T-helper 1 cell treated with Interleukin-12 subunit alpha and Interleukin-12 subunit beta and Interleukin-4 antibody, amounts not matched to agents 30 ng/mL and 1 ng/mL, for 36 hours (primary cell): ENCODE data around the gene CFLAR. TPM values are rescaled to one million over a fixed set of nuclear protein-coding genes. Genes with fewer than 3 reads are reported as not detected.
"Not testable (repeated sequence)": the region's sequence is repeated elsewhere in the genome, so short reads cannot be mapped to it uniquely, and the experiment has no call there.

Source experiments
- intact Hi-C: fragments of 100-400 bp; cut with micrococcal nuclease; formaldehyde crosslinking; loops from one replicate; pipeline ENCODE4 v1.15.1; 2024
- total RNA-seq: library from RNA; stranded (reverse); gene quantifications from 2 replicates; pipeline ENCODE4 v1.2.3, GENCODE V29; 2022

Gene CFLAR
- total RNA-seq, 1 donor from 2014 or later = 310 TPM

- intact Hi-C loops = loop anchor here (1.0 to 5.0 kb wide), 5 partner anchors 40 to 1258 kb away; partner anchors contain the start of genes BMPR2 and SPATS2L
Observed at GRCh38 chr2:201118121-201118960, 2.4 kb downstream of the CFLAR start.

- intact Hi-C loops = loop anchor here (1.0 to 5.0 kb wide), 7 partner anchors 10 to 1258 kb away; partner anchors contain the start of genes BMPR2 and SPATS2L
Observed at GRCh38 chr2:201118961-201119854, 3.2 kb downstream of the CFLAR start.

- intact Hi-C loops = no loop called here
Observed at GRCh38 chr2:201122276-201122675, 6.3 kb downstream of the CFLAR start.

- intact Hi-C loops = no loop called here
Observed at GRCh38 chr2:201126308-201127151, 10.6 kb downstream of the CFLAR start.

- intact Hi-C loops = no loop called here
Observed at GRCh38 chr2:201127152-201127511, 11.2 kb downstream of the CFLAR start.

- intact Hi-C loops = no loop called here
Observed at GRCh38 chr2:201127570-201127969, 11.6 kb downstream of the CFLAR start.

- intact Hi-C loops = no loop called here
Observed at GRCh38 chr2:201128033-201128432, 12.1 kb downstream of the CFLAR start.

- intact Hi-C loops = loop anchor here (1.0 kb wide), 3 partner anchors 10 to 103 kb away; partner anchors contain the start of gene HYCC2
Observed at GRCh38 chr2:201128933-201129505, 13.1 kb downstream of the CFLAR start.

- intact Hi-C loops = loop anchor here (2.0 kb wide), 1 partner anchor 418 kb away; no protein-coding TSS in a partner anchor
Observed at GRCh38 chr2:201130524-201131186, 14.7 kb downstream of the CFLAR start.

GRCh38 chr2:201132518-201132917, 16.6 kb downstream of the CFLAR start:
- intact Hi-C loops = no loop called here

GRCh38 chr2:201135386-201135785, 19.4 kb downstream of the CFLAR start:
- intact Hi-C loops = no loop called here

GRCh38 chr2:201136889-201137321, 20.9 kb downstream of the CFLAR start:
- intact Hi-C loops = no loop called here

- intact Hi-C loops = no loop called here
Observed at GRCh38 chr2:201137505-201138400, 21.8 kb downstream of the CFLAR start.

GRCh38 chr2:201138401-201138970, 22.5 kb downstream of the CFLAR start:
- intact Hi-C loops = no loop called here

GRCh38 chr2:201138986-201139781, 23.2 kb downstream of the CFLAR start:
- intact Hi-C loops = not testable (repeated sequence)

- intact Hi-C loops = no loop called here
Observed at GRCh38 chr2:201139836-201140604, 24.1 kb downstream of the CFLAR start.
